Measurements from ENCODE around the gene ABRACL. TPM values are rescaled to one million over a fixed set of nuclear protein-coding genes. Genes with fewer than 3 reads are reported as not detected.

The ABRACL gene
- total RNA-seq, 2 donors from 2014 or later = 8.0 to 10.2 TPM

DNA sequence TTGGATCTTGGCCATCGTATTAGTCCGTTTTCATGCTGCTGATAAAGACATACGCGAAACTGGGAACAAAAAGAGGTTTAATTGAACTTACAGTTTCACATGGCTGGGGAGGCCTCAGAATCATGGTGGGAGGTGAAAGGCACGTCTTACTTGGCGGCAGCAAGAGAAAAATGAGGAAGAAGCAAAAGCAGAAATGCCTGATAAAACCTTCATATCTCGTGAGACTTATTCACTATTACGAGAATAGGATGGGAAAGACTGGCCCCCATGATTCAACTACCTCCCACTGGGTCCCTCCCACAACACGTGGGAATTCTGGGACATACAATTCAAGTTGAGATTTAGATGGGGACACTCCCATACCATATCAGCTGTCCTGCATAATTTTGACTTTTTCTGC, 20.4 kb upstream of the ABRACL start:
- H3K27me3 ChIP-seq = no peaks in the 10 kb centered on the region
- no peak for DNase-seq (ENCODE audit: low spot score)

DNA sequence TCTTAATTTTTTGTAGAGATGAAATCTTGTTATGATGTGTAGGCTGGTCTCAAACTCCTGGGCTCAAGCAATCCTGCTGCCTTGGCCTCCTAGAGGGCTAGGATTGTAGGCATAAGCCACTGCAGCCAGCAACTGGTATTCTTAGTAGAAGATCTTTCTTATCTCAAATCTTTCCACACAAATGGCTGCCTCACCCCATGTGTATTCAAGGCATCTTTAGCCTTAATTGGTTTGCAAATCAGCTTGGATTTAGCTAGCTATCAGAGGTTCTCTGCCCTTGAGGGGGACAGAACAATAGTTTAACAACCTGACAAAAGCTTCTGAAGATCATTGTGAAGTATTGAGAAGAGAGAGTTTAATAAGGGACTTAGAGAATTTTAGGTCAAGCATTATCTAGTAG, 17.9 kb upstream of the ABRACL start:
- Histone ChIP-seq H3K27ac (no peak overlapping the region), H3K36me3 (no peaks in the 10 kb centered on the region), H3K27me3 (no peaks in the 10 kb centered on the region), H3K4me1 (no peaks in the 10 kb centered on the region), H3K4me3 (no peak overlapping the region), H3K9me3 (no peaks in the 10 kb centered on the region)
- TF ChIP-seq, protein P1, sequence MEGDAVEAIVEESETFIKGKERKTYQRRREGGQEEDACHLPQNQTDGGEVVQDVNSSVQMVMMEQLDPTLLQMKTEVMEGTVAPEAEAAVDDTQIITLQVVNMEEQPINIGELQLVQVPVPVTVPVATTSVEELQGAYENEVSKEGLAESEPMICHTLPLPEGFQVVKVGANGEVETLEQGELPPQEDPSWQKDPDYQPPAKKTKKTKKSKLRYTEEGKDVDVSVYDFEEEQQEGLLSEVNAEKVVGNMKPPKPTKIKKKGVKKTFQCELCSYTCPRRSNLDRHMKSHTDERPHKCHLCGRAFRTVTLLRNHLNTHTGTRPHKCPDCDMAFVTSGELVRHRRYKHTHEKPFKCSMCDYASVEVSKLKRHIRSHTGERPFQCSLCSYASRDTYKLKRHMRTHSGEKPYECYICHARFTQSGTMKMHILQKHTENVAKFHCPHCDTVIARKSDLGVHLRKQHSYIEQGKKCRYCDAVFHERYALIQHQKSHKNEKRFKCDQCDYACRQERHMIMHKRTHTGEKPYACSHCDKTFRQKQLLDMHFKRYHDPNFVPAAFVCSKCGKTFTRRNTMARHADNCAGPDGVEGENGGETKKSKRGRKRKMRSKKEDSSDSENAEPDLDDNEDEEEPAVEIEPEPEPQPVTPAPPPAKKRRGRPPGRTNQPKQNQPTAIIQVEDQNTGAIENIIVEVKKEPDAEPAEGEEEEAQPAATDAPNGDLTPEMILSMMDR (IDR thresholded peaks at IDR 0.05) = no peak
- DNase-seq (ENCODE audit: low spot score) = no peak

More for the DNA sequence above, 20.4 kb upstream of the ABRACL start:
- no peaks in the 10 kb centered on the region for H3K4me1 ChIP-seq
- H3K36me3 ChIP-seq = no peaks in the 10 kb centered on the region
- TF ChIP-seq, protein P1 (IDR thresholded peaks at IDR 0.05) = no peak
- H3K27ac ChIP-seq = no peak overlapping the region
- no peaks in the 10 kb centered on the region for H3K9me3 ChIP-seq
- H3K4me3 ChIP-seq = no peak overlapping the region

DNA sequence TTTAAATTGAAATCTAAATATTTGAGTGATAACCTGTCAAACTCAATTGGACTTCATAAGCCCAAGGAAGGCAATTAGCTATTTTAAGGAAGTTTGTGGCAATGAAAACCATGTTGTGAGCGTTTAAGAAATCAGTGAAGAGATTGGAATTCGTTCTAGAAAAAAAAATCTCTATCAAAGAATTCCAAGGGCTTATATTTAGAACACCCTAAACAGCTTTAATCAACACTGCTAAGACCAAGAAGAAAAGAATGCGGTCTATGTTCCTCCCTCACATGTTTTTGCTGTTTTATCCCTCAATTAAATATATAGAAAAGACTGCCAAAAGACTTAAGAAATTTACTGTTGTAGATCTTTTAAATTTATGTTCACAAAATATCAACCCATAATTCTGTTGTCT, 16.6 kb upstream of the ABRACL start:
- DNase-seq (ENCODE audit: low spot score) = no peak
- Histone ChIP-seq H3K36me3 (no peaks in the 10 kb centered on the region), H3K9me3 (no peaks in the 10 kb centered on the region), H3K27me3 (no peaks in the 10 kb centered on the region), H3K4me1 (peaks cover 0 to 8% of the 10 kb centered on the region in 2 donors), H3K4me3 (no peak overlapping the region), H3K27ac (no peak overlapping the region)
- TF ChIP-seq, protein P1 (IDR thresholded peaks at IDR 0.05) = no peak

DNA sequence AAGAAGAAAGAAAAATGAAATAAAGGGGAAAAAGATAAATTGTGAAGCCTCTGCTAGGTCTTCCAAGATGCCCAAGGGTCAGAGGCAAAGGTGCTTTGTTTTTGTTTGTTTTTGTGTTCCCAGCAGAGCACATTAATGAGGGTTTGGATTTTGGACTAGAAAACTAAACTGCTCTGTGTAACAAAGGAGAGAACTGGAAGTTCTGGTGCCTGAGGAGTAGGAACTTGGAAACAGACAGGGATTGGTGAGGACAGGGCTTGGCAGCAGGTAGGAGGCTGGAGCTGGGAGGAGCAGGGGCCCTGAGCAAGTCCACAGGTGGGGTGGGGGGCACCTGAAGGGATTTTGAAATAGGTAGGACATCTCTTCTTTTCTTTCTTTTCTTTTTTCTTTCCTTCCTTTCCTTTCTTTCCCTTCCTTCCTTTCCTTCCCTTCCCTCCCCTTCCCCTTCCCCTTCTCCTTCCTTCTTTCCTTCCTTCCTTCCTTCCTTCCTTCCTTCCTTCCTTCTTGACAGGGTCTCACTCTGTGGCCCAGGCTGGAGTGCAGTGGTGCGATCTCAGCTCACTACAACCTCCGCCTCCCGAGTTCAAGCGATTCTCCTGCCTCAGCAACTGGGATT, 15.3 kb upstream of the ABRACL start:
- H3K9me3 ChIP-seq = no peaks in the 10 kb centered on the region
- no peak overlapping the region for H3K4me3 ChIP-seq
- no peaks in the 10 kb centered on the region for H3K27me3 ChIP-seq
- H3K27ac ChIP-seq = no peak overlapping the region
- no peaks in the 10 kb centered on the region for H3K36me3 ChIP-seq
- no peak for DNase-seq (ENCODE audit: low spot score)
- H3K4me1 ChIP-seq = peaks cover 0 to 15% of the 10 kb centered on the region in 2 donors
- TF ChIP-seq, protein P1 (IDR thresholded peaks at IDR 0.05) = no peak

DNA sequence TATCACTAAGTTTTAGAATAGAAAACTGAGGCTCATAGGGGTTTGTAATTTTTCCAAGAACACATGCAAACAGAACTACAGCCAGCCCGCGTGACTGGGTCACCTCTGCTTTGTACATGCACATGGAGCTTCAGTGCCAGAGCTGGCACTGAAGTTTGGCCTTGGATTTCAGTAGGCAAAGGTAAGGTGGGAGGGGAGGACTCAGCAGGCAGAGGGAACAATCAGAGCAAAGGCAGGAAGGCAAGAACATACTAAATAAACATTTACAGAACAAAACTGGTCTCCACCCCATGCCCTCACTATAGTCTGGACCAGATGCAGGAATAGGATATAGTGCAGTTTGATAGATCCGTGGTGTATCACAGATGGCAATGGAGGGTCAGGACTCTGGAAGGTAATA, 13.6 kb upstream of the ABRACL start:
- Histone ChIP-seq H3K36me3 (no peaks in the 10 kb centered on the region), H3K27ac (no peak overlapping the region), H3K27me3 (no peaks in the 10 kb centered on the region), H3K9me3 (no peaks in the 10 kb centered on the region), H3K4me3 (no peak overlapping the region), H3K4me1 (peaks cover 0 to 15% of the 10 kb centered on the region in 2 donors)
- TF ChIP-seq, protein P1 (IDR thresholded peaks at IDR 0.05) = no peak
- no peak for DNase-seq (ENCODE audit: low spot score)
